HG03354 (cell line): Measurements from ENCODE around the gene ARID3B.

ENCODE experiments used
- ATAC-seq: cut with Tn5 transposase; IDR thresholded peaks from one replicate; pipeline ENCODE4 v1.9.1; 2021; ENCODE audit warnings: mild to moderate bottlenecking; ENCODE audit not compliant: unreplicated experiment, poor library complexity, severe bottlenecking

The ARID3B gene

GRCh38 chr15:74598126-74598842 lies 57.3 kb downstream of the ARID3B start:
- ATAC-seq = peak; percentile 93

DNA sequence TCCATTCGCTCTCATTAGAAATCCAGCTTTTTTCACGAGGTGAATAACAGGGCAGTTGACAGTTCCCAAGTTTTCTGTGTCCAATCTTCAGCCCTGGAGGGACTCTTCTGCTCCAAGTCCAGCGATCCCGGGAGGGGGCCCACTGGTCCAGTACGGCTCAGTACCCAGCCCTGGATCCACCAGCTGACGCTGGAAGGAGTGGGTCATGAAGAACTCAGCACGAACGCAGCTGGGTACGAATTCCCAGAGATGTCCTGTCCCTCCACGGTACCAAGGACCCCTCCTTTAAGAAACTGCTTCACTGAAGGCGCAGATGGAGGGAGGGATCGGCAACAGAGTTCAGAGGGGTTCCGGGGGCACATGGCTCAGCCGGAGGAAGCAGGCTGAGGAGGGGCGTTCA lies 58.1 kb downstream of the ARID3B start:
- no peak for ATAC-seq

DNA sequence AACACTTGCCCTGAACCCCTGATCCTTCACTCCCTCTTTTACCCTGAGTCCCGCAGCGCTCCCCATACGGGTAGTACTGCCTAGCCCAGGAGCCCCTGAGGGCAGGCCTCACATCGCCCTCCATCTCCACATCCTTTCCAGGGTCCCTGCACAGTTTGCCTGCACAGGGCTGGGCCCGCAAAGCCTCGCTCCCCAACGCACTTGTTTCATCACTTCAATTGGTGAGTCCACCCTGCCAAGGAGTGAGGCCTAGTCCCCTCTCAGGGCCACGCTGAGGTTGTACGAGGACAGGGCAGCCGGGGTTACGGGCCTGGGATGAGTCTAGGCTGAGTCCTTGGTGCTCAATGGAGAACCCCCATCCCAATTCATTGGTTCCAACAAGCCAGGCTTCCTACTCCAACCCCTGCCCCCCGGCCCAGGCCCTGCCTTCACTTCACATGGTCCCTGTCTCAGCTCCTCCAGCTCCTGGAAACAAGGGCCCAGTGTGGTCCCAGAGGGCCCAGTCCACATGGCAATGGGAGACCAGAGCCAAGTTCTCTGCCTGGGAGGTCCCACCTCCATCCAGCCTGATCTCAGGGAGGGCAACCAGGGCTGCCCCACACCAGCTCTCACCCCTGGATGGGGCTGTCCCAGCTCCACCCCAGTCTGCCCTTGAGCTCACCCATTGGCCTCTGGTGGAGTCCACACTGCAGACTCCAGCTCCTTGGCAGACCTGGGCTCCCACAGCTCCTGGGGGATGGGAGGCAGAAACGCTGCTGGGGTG lies 62.2 kb downstream of the ARID3B start:
- ATAC-seq = no peak

DNA sequence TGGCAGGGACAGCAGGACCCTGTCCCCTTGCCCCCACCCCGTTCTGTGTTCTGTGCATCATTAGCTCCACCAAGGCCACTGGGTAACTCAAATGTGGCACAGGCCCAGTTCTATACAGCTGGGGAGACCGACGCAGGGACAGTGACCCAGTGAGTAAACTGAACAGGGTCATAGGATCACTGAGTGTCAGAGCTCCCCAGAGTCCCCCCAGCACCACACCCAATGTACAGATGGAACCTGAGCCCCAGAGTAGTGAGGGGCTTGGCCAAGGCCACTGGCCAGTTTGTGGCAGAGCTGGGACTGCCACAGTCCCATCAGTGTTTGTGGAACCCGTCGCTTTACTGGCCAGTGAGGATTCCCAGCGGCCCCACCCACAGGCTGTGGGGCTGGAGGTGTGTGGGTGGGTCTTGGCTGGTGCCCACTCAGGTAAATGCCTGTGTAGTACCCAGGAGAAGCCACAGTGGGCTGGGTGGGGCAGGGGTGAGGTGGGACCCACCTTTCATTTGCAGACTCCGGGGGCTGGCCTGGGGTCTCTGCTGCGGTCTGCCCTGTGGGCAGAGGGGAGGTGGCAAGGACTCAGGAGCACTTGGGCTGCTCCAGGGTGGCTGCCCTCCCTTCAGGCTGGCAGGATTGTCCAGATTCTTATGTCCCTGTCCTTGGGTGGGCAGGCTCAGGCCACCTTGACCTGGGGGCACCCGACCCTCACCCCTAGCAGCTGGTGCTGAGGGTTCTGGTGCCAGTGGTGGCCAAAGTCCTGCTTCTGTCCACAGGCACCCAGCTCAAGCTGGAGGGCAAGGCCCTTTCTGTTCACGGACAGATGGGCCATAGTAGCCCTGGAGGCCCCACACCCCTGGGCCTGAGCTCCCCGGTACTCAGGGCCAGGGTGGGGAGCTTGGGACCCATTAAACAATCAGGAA lies 63.0 kb downstream of the ARID3B start:
- ATAC-seq = no peak

- ATAC-seq = no peak
These were observed 64.2 kb downstream of the ARID3B start for GRCh38 chr15:74604983-74605794.

GRCh38 chr15:74605795-74606150 lies 64.8 kb downstream of the ARID3B start:
- no peak for ATAC-seq

DNA sequence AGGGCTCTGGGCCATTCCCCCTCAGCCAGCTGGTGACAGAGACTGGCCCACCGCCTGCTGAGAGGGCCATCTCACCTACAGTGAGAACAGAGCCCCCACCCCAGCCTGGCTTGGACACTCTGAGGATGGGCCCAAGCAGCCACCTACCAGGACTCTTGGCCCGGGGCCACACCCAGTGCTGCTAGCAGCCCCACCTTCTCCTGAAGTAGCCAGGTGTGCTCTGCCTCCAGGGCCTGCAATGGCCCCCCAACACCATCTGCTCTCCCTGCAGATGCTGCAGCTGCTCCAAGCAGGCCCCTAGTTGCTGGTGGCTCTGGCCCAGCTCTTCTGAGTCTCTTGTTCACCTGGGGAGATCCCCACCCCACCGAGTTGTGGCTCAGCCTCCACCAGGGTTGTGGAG lies 67.8 kb downstream of the ARID3B start:
- ATAC-seq = no peak

DNA sequence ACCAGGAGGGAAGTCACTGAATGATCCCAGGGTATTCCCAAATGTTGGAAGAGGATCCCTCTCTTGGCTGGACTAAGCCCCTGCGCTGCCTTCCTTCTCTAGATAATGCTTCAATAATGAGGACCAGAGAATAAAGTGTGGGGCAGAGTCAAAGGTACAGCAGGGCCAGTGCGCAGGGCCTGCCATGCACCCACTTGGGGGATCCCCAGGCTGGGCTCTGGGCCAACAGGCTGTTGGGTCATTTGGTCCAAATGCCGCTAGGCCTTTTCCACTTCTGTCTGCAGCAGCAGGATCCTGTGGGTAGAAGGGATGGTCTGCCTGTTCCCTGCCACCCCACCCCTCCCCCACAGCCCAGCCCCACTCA lies 68.9 kb downstream of the ARID3B start:
- no peak for ATAC-seq

DNA sequence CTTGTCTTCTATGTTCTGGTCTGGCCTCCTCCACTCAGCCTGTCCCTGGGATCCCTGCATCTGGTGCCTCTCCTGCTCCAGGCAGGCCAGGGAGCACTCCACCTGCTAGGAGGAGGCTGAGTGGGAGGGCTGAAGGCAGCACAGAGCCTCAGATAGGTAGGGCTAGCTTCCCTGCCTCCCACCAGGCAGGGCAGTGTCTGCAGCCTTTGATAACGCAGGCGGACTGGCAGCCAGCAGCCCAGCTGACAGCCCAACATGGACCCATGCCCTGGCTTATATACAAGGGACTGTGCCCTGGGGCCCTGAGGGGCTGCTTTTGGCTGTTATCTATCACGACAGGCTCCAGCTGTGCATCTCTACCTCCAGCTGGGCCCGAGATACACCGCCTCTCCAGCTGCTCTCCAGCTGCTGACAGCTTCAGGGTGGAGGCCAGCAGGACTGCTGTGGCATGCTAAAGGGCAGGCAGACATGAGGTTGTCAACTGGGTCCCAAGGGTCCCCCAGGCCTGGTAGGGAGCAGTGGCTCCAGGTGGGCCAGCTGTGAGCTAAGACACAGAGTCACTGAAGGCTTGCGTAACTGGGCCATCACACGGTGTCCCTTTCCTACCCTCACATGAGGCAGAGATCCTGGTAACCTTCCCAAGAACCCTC lies 69.4 kb downstream of the ARID3B start:
- ATAC-seq = no peak

GRCh38 chr15:74611341-74611740 lies 70.3 kb downstream of the ARID3B start:
- no peak for ATAC-seq

GRCh38 chr15:74611834-74612233 lies 70.8 kb downstream of the ARID3B start:
- ATAC-seq = no peak

DNA sequence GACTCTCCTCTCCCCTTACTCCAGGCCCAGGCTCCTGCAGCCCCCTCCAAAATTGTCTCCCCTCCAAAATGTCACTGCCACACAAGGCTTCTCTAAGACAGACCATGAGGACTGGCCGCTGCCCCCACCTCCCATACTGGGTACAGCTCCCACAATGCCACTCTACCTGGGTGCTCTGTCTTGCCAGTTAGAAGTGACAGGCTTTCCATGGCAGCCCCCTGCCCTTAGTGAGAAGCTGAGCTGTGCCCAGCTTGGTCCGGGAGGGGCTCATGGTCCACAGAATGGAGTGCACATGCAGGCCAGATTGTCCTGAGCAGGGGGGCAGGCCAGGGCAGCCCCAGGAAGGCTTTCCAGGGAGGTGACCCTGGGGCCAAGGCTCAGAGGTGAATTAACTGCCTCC lies 71.7 kb downstream of the ARID3B start:
- ATAC-seq = no peak

DNA sequence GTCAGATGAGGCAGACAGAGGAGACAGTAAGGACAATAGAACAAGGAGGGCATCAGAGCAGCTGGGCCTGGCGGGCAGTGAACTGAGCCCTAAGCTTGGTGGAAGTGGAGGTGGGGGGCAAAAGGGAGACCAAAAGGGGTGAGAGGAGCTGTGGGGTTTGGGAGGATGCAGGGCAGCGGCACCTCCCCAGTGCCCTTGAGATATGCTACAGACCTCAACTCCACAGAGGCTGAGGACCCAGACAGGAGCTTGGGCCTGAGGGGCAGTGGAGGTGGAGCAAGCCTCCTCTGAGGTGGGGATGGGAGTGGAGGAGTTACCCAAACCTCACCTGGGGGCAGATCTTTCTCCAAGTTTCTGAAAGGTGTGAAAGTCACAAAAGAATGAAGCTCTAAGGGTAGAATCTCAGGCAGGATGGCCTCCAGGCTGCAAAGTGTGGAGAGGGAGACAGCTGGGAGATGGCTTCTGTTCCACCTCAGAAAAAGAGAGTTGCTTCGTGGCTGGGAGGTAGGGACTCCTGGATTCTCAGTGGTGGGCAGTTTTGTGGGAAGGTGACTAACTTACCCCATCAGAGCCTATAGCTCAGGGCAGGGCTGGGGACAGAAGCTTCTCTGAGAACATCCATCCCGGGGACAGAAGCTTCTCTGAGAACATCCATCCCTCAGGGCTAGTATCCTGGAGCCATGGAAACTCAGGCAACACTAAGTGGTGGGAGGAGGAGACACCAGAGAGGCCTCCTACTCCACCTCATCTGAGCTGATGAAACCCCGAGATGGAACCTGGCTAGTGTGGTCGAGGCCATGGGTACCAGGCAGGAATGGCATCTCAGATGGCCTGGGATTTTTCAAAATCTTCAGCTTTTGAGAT lies 72.3 kb downstream of the ARID3B start:
- ATAC-seq = no peak

GRCh38 chr15:74613953-74614743 lies 73.1 kb downstream of the ARID3B start:
- ATAC-seq = no peak

GRCh38 chr15:74614744-74615507 lies 73.9 kb downstream of the ARID3B start:
- ATAC-seq = peak; percentile 51

DNA sequence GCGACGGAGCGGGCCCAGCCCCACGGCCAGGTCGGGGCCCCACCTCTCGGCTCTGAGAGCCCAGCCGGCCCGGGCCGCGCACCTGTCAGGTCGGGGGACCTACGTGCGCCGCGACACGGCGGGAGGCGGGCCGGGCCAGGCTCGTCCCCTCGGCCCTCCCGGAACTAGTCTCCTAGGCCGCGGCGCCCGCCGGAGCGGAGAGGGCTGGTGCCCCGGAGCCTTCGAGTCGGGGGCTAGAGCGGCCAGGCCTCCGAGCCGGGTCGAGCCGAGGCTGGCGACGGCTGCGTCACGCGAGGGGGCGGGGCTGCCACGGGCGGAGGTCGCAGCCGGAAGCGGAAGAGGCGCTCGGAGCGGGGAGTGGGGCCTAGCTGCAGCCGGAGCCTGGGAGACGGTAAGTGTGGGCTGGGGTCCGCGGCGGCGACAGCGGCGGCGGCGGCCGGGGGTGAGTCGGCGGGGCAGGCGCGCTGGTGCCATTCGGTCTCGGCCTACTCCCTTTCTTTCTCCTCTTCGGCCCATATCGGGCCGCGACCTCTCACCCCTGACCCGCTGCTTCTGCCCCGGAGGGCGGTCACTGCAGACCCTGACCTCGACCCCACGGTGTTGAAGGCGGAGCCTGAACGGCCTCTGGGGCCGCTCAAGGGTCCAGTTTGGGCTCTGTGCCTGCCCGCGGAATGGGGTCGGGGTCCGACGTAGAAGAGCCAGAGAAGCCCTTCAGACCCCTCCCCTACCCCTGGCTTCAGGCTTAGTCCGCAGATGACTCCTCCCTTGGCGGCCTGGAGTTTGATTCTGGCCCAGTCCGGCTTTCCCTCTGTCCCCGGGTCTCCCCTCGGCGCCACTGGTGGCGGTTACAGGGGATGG lies 74.7 kb downstream of the ARID3B start, which contains the start of gene CLK3:
TSS of gene CLK3 (plus strand) at position 329 of the 858 bp plus-strand sequence. CDS start 3,361 bp downstream, outside the sequence.
- ATAC-seq = peak; percentile 81
